H9 (cell line): ENCODE measurements around the gene PTPRN2. TPM values are rescaled to one million over a fixed set of nuclear protein-coding genes. Genes with fewer than 3 reads are reported as not detected.

Experiments
- DNase-seq: peaks from one replicate; pipeline ENCODE4 v3.0.0-alpha.2; 2017
- H2AFZ ChIP-seq: one replicate; pipeline ENCODE4 v1.6.1; 2013; ENCODE audit warnings: mild to moderate bottlenecking, low read length, control low read depth, moderate library complexity
- H2AK5ac ChIP-seq: 2 replicates; pipeline ENCODE4 v1.6.1; 2013; ENCODE audit warnings: low read length, control low read depth, mixed read lengths; ENCODE audit not compliant: insufficient read length
- H2BK120ac ChIP-seq: one replicate; pipeline ENCODE4 v1.6.1; 2013; ENCODE audit warnings: low read depth, mild to moderate bottlenecking, low read length, control low read depth, inconsistent platforms; ENCODE audit not compliant: poor library complexity, severe bottlenecking
- H2BK12ac ChIP-seq: 2 replicates; pipeline ENCODE4 v1.6.1; 2013; ENCODE audit warnings: low read length, control low read depth, mixed read lengths, low read depth; ENCODE audit not compliant: insufficient read length
- H2BK15ac ChIP-seq: 2 replicates; pipeline ENCODE4 v1.6.1; 2013; ENCODE audit warnings: low read depth, low read length, control low read depth
- H2BK20ac ChIP-seq: one replicate; pipeline ENCODE4 v1.6.1; 2013; ENCODE audit warnings: low read depth, mild to moderate bottlenecking, low read length, control low read depth, inconsistent platforms; ENCODE audit not compliant: poor library complexity, severe bottlenecking
- H2BK5ac ChIP-seq: 2 replicates; pipeline ENCODE4 v1.6.1; 2013; ENCODE audit warnings: low read length, control low read depth, mixed read lengths; ENCODE audit not compliant: insufficient read length
- H3K14ac ChIP-seq: 2 replicates; pipeline ENCODE4 v1.6.1; 2013; ENCODE audit warnings: low read length, control low read depth; ENCODE audit not compliant: insufficient read depth
- H3K18ac ChIP-seq: 2 replicates; pipeline ENCODE4 v1.6.1; 2013; ENCODE audit warnings: low read depth, mild to moderate bottlenecking, mixed read lengths, low read length, control low read depth; ENCODE audit not compliant: insufficient read length
- H3K23ac ChIP-seq: 2 replicates; pipeline ENCODE4 v1.6.1; 2013; ENCODE audit warnings: low read length, control low read depth, mixed read lengths, low read depth; ENCODE audit not compliant: insufficient read length
- H3K23me2 ChIP-seq: 2 replicates; pipeline ENCODE4 v1.6.1; 2013; ENCODE audit warnings: low read depth, mild to moderate bottlenecking, mixed read lengths, low read length, control low read depth; ENCODE audit not compliant: insufficient read length, poor library complexity, severe bottlenecking
- H3K27ac ChIP-seq: 2 replicates; pipeline ENCODE4 v1.5.1; 2013; ENCODE audit warnings: low read length, control low read depth, mixed read lengths, low read depth; ENCODE audit not compliant: insufficient read length
- H3K27me3 ChIP-seq: 2 replicates; pipeline ENCODE4 v1.6.1; 2013; ENCODE audit warnings: low read length, control low read depth, inconsistent platforms; ENCODE audit not compliant: insufficient read depth
- H3K4ac ChIP-seq: 2 replicates; pipeline ENCODE4 v1.6.1; 2013; ENCODE audit warnings: low read depth, mild to moderate bottlenecking, control low read depth, inconsistent platforms, low read length, moderate library complexity
- H3K4me1 ChIP-seq: 2 replicates; pipeline ENCODE4 v1.6.1; 2013; ENCODE audit warnings: low read length, control low read depth, inconsistent platforms; ENCODE audit not compliant: insufficient read depth
- H3K4me2 ChIP-seq: 2 replicates; pipeline ENCODE4 v1.6.1; 2013; ENCODE audit warnings: low read length, control low read depth, mixed read lengths; ENCODE audit not compliant: insufficient read length, insufficient read depth
- H3K56ac ChIP-seq: 2 replicates; pipeline ENCODE4 v1.6.1; 2013; ENCODE audit warnings: low read depth, mild to moderate bottlenecking, mixed read lengths, low read length, control low read depth; ENCODE audit not compliant: insufficient read length
- H3K79me1 ChIP-seq: 2 replicates; pipeline ENCODE4 v1.6.1; 2013; ENCODE audit warnings: low read depth, mild to moderate bottlenecking, moderate library complexity, low read length, control low read depth, inconsistent platforms; ENCODE audit not compliant: insufficient read depth, poor library complexity, severe bottlenecking
- H3K79me2 ChIP-seq: 2 replicates; pipeline ENCODE4 v1.6.1; 2013; ENCODE audit warnings: low read length, control low read depth, inconsistent platforms; ENCODE audit not compliant: insufficient read depth
- H3K9ac ChIP-seq: 2 replicates; pipeline ENCODE4 v1.6.1; 2013; ENCODE audit warnings: low read length, control low read depth, mixed read lengths; ENCODE audit not compliant: insufficient read length; ENCODE audit errors: extremely low read depth
- H3K9me3 ChIP-seq: one replicate; pipeline ENCODE4 v1.6.1; 2013; ENCODE audit warnings: low read depth, low read length, inconsistent platforms; ENCODE audit not compliant: control insufficient read depth
- H3T11ph ChIP-seq: one replicate; pipeline ENCODE4 v1.6.1; 2013; ENCODE audit warnings: mild to moderate bottlenecking, low read length, control low read depth, inconsistent platforms
- H4K20me1 ChIP-seq: one replicate; pipeline ENCODE4 v1.6.1; 2013; ENCODE audit not compliant: control insufficient read depth, insufficient read length, insufficient read depth
- H4K5ac ChIP-seq: 2 replicates; pipeline ENCODE4 v1.6.1; 2013; ENCODE audit warnings: low read depth, mild to moderate bottlenecking, mixed read lengths, low read length, control low read depth; ENCODE audit not compliant: insufficient read length
- H4K8ac ChIP-seq: replicated peaks from 2 replicates; pipeline ENCODE4 v1.6.1; 2013; ENCODE audit warnings: low read length, control low read depth, mixed read lengths, low read depth; ENCODE audit not compliant: insufficient read length
- H4K91ac ChIP-seq: 2 replicates; pipeline ENCODE4 v1.6.1; 2013; ENCODE audit warnings: low read depth, mild to moderate bottlenecking, moderate library complexity, mixed read lengths, low read length, control low read depth; ENCODE audit not compliant: insufficient read length
- H3K27ac Mint-ChIP-seq, 3 experiments: 2 replicates in 2 of 3; 3 replicates in 1 of 3; pipeline ENCODE4 v1.8.0; 2020 to 2021; ENCODE audit warnings: mixed read lengths in 3 of 3, mild to moderate bottlenecking in 1 of 3, moderate library complexity in 1 of 3
- H3K27me3 Mint-ChIP-seq: 2 replicates; pipeline ENCODE4 v1.8.0; 2021; ENCODE audit warnings: low read depth, mild to moderate bottlenecking, moderate library complexity, mixed read lengths
- H3K36me3 Mint-ChIP-seq, 3 experiments: 2 replicates in 2 of 3; 3 replicates in 1 of 3; pipeline ENCODE4 v1.8.0; 2020 to 2021; ENCODE audit warnings: low read depth in 3 of 3, mixed read lengths in 3 of 3; ENCODE audit not compliant: insufficient read depth in 1 of 3
- H3K4me1 Mint-ChIP-seq, 2 experiments: 2 replicates each; pipeline ENCODE4 v1.8.0; 2020; ENCODE audit warnings: mixed read lengths in 2 of 2
- H3K4me3 Mint-ChIP-seq, 2 experiments: 2 replicates in 1 of 2; 3 replicates in 1 of 2; pipeline ENCODE4 v1.8.0; 2020 to 2021; ENCODE audit warnings: mild to moderate bottlenecking in 2 of 2, mixed read lengths in 2 of 2, moderate library complexity in 1 of 2
- H3K9me3 Mint-ChIP-seq, 2 experiments: 2 replicates in 1 of 2; 3 replicates in 1 of 2; pipeline ENCODE4 v1.8.0; 2020; ENCODE audit warnings: mild to moderate bottlenecking in 2 of 2, mixed read lengths in 2 of 2, moderate library complexity in 1 of 2
- WGBS: extraction: QIAGEN DNeasy Blood & Tissue Kit; methylation state at CpG from one replicate; pipeline ENCODE4 v1.1.7; 2013; ENCODE audit warnings: missing lambda C conversion rate, low lambda C conversion rate, mixed read lengths; ENCODE audit not compliant: insufficient read length; ENCODE audit errors: extremely low coverage; 5-methylcytosine and 5-hydroxymethylcytosine counted together
- total RNA-seq: library from RNA; stranded (reverse); gene quantifications from 2 replicates; pipeline ENCODE4 v1.2.1, GENCODE V29; 2021
- TF ChIP-seq, protein P1 (sequence below): fragments of 200-600 bp; sonication (generic); conservative IDR thresholded peaks from 3 replicates; pipeline ENCODE4 v1.8.0; 2021; ENCODE audit warnings: antibody characterized with exemption, mild to moderate bottlenecking

The PTPRN2 gene
- total RNA-seq, 1 experiment from 2014 or later = 5.2 TPM

- H3K23ac ChIP-seq = no peak overlapping the region
- no peaks in the 10 kb centered on the region for H3K79me1 ChIP-seq
- H2BK15ac ChIP-seq = no peak overlapping the region
- no peak overlapping the region for H2AFZ ChIP-seq
- TF ChIP-seq, protein P1, sequence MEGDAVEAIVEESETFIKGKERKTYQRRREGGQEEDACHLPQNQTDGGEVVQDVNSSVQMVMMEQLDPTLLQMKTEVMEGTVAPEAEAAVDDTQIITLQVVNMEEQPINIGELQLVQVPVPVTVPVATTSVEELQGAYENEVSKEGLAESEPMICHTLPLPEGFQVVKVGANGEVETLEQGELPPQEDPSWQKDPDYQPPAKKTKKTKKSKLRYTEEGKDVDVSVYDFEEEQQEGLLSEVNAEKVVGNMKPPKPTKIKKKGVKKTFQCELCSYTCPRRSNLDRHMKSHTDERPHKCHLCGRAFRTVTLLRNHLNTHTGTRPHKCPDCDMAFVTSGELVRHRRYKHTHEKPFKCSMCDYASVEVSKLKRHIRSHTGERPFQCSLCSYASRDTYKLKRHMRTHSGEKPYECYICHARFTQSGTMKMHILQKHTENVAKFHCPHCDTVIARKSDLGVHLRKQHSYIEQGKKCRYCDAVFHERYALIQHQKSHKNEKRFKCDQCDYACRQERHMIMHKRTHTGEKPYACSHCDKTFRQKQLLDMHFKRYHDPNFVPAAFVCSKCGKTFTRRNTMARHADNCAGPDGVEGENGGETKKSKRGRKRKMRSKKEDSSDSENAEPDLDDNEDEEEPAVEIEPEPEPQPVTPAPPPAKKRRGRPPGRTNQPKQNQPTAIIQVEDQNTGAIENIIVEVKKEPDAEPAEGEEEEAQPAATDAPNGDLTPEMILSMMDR = no peak
- no peak overlapping the region for H3K9ac ChIP-seq
- no peak overlapping the region for H3K4ac ChIP-seq
- no peak overlapping the region for H3K18ac ChIP-seq
- no peaks in the 10 kb centered on the region for H3K4me1 ChIP-seq
- H3K14ac ChIP-seq = no peak overlapping the region
- no peak overlapping the region for H4K5ac ChIP-seq
- Mint-ChIP-seq H3K9me3 (peaks cover 5 to 7% of the 10 kb centered on the region in 2 experiments), H3K27ac (no peak overlapping the region), H3K4me3 (no peak overlapping the region; a peak in 1 of 5 replicates), H3K36me3 (peaks cover 0 to 7% (median 7%) of the 10 kb centered on the region in 3 experiments; a peak in 5 of 7 replicates), H3K4me1 (peaks cover 16 to 24% of the 10 kb centered on the region in 2 experiments), H3K27me3 (peaks cover 4% of the 10 kb centered on the region)
- no peak overlapping the region for H3K4me2 ChIP-seq
- WGBS = no CpG with 5 or more reads among the region's 16 CpGs
- no peaks in the 10 kb centered on the region for H3K9me3 ChIP-seq
- H3T11ph ChIP-seq = no peak overlapping the region
- H3K56ac ChIP-seq = no peak overlapping the region
- no peak overlapping the region for H2BK5ac ChIP-seq
- H4K8ac ChIP-seq = no peak overlapping the region
- no peaks in the 10 kb centered on the region for H4K20me1 ChIP-seq
- H2AK5ac ChIP-seq = no peak overlapping the region
- H3K23me2 ChIP-seq = no peaks in the 10 kb centered on the region
- no peak overlapping the region for H2BK20ac ChIP-seq
- no peak overlapping the region for H4K91ac ChIP-seq
- no peak overlapping the region for H3K27ac ChIP-seq
- no peak for DNase-seq
- no peaks in the 10 kb centered on the region for H3K27me3 ChIP-seq
- H2BK120ac ChIP-seq = no peak overlapping the region
- no peaks in the 10 kb centered on the region for H3K79me2 ChIP-seq
- H2BK12ac ChIP-seq = no peak overlapping the region
Observed at GRCh38 chr7:158393926-158394625, 193.5 kb downstream of the PTPRN2 start.
